IMR-90 (cell line): ENCODE data around the gene DBNDD1.

Experiments used
- BHLHE40 ChIP-seq: fragments of 150-350 bp; IDR thresholded peaks from 2 replicates; pipeline ENCODE4 v1.6.1; 2016; ENCODE audit warnings: mild to moderate bottlenecking, low read depth, low read length
- CEBPB ChIP-seq: IDR thresholded peaks from 2 replicates; pipeline ENCODE4 v1.6.1; 2012; ENCODE audit warnings: low read depth, low read length, improper control_type of control experiment
- FOS ChIP-seq: fragments of 150-350 bp; IDR thresholded peaks from 2 replicates; pipeline ENCODE4 v1.6.1; 2016; ENCODE audit warnings: low read depth, low read length
- MXI1 ChIP-seq: IDR thresholded peaks from 2 replicates; pipeline ENCODE4 v1.6.1; 2012; ENCODE audit warnings: low read depth, mild to moderate bottlenecking, low read length, moderate library complexity, borderline replicate concordance
- NFE2L2 ChIP-seq: fragments of 150-350 bp; IDR thresholded peaks from 2 replicates; pipeline ENCODE4 v1.6.1; 2016; ENCODE audit warnings: low read depth, mild to moderate bottlenecking, low read length
- POLR2A ChIP-seq: IDR thresholded peaks from 2 replicates; pipeline ENCODE4 v1.6.1; 2012; ENCODE audit warnings: mild to moderate bottlenecking, low read depth, low read length
- RAD21 ChIP-seq: IDR thresholded peaks from 2 replicates; pipeline ENCODE4 v1.6.1; 2012; ENCODE audit warnings: low read length, improper control_type of control experiment
- RCOR1 ChIP-seq: IDR thresholded peaks from 2 replicates; pipeline ENCODE4 v1.6.1; 2012; ENCODE audit warnings: mild to moderate bottlenecking, low read length, improper control_type of control experiment; ENCODE audit not compliant: insufficient replicate concordance
- RFX5 ChIP-seq: IDR thresholded peaks from 2 replicates; pipeline ENCODE4 v1.8.0; 2012; ENCODE audit warnings: low read depth, mild to moderate bottlenecking, low read length, moderate library complexity
- SMC3 ChIP-seq: fragments of 150-350 bp; IDR thresholded peaks from 2 replicates; pipeline ENCODE4 v1.6.1; 2016; ENCODE audit warnings: low read depth, mild to moderate bottlenecking, antibody characterized with exemption, low read length, moderate library complexity
- TF ChIP-seq, protein P1 (sequence below): fragments of 150-350 bp; IDR thresholded peaks from 2 replicates; pipeline ENCODE4 v1.6.1; 2016; ENCODE audit warnings: low read depth, mild to moderate bottlenecking, low read length, moderate library complexity, borderline replicate concordance
- TF ChIP-seq, protein P2 (sequence below): conservative IDR thresholded peaks from 2 replicates; pipeline ENCODE4 v1.5.1; 2012; ENCODE audit warnings: mild to moderate bottlenecking, low read depth, low read length, improper control_type of control experiment

DNA sequence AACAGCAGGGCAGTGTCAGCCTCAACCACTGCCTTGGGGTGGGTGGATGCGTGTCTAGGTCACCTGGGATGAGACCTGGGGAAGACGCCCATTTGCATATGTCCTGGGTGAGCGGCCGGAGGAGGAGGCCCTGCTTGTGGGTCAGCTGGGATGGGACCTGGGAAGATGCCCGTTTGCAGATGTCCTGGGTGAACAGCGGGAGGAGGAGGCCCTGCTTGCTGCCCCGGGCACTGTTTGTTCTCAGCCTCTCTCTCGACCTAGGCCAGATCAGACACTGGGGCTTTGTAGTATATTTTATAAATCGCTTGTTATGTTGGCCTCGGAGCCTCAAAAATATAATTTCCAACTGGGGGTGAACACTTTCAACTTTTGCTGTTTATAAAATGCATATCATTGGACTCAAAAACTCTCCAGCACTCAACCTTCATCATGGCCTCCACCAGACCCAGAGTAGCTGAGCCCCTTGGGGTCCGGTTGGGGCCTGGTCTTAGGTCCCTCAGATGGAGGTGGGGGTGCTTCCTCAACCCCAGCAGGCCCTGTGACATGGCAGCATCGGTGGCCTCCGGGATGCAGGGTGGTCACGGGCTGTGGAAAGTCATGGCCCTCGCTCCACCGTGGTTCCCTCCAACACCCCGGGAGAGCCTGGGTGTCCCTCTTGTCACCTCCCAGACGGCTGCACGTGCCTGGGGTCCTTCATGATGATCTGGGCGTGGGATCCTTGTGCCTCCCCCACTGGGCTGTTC, 17.3 kb downstream of the DBNDD1 start:
- TF ChIP-seq, protein P1, sequence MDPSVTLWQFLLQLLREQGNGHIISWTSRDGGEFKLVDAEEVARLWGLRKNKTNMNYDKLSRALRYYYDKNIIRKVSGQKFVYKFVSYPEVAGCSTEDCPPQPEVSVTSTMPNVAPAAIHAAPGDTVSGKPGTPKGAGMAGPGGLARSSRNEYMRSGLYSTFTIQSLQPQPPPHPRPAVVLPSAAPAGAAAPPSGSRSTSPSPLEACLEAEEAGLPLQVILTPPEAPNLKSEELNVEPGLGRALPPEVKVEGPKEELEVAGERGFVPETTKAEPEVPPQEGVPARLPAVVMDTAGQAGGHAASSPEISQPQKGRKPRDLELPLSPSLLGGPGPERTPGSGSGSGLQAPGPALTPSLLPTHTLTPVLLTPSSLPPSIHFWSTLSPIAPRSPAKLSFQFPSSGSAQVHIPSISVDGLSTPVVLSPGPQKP: no peak
- TF ChIP-seq, protein P2, sequence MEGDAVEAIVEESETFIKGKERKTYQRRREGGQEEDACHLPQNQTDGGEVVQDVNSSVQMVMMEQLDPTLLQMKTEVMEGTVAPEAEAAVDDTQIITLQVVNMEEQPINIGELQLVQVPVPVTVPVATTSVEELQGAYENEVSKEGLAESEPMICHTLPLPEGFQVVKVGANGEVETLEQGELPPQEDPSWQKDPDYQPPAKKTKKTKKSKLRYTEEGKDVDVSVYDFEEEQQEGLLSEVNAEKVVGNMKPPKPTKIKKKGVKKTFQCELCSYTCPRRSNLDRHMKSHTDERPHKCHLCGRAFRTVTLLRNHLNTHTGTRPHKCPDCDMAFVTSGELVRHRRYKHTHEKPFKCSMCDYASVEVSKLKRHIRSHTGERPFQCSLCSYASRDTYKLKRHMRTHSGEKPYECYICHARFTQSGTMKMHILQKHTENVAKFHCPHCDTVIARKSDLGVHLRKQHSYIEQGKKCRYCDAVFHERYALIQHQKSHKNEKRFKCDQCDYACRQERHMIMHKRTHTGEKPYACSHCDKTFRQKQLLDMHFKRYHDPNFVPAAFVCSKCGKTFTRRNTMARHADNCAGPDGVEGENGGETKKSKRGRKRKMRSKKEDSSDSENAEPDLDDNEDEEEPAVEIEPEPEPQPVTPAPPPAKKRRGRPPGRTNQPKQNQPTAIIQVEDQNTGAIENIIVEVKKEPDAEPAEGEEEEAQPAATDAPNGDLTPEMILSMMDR: no peak
- TF ChIP-seq NFE2L2: no peak
- no peak for TF ChIP-seq CEBPB
- TF ChIP-seq POLR2A: no peak
- TF ChIP-seq RAD21: no peak
- TF ChIP-seq BHLHE40: no peak
- no peak for TF ChIP-seq RCOR1
- no peak for TF ChIP-seq MXI1
- TF ChIP-seq SMC3: no peak
- TF ChIP-seq FOS: no peak
- TF ChIP-seq RFX5: no peak
